NT2/D1 (cell line): ENCODE results near the gene EFCAB5.

Experiments
- SUZ12 ChIP-seq: IDR thresholded peaks from 2 replicates; pipeline ENCODE4 v1.6.1; 2011; ENCODE audit not compliant: insufficient read length, insufficient read depth; ENCODE audit errors: extremely low read depth
- YY1 ChIP-seq: IDR thresholded peaks from 2 replicates; pipeline ENCODE4 v1.6.1; 2011; ENCODE audit not compliant: insufficient read length, insufficient read depth
- ZNF274 ChIP-seq: IDR thresholded peaks from 2 replicates; pipeline ENCODE4 v1.6.1; 2011; ENCODE audit warnings: mild to moderate bottlenecking, low read depth, low read length

DNA sequence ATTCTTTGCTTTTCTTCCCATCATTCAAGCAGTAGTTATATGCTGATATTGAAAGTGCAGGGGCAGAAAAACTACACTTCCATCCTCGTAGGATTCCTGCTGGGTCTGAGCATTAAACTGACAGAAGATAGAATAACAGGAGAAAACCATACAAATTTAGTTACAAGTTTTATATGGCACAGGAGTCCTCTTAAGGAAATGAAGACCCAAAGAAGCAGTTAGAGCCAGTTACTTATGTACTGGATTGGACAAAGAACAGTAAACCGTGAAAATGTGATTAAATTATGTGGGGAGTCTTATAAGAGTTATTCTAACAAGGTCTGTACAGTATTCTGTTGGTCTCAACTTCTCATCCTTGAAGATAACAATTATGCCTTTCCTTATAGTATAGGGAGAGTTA is 93.9 kb downstream of the EFCAB5 start:
- TF ChIP-seq ZNF274, result no peak
- no peak for TF ChIP-seq YY1
- no peak for TF ChIP-seq SUZ12
